ENCODE measurements around the gene RPTOR. TPM values are rescaled to one million over a fixed set of nuclear protein-coding genes. Genes with fewer than 3 reads are reported as not detected.

RPTOR gene
- total RNA-seq, 2 experiments from 2014 or later, result 45.3 to 49.1 TPM

DNA sequence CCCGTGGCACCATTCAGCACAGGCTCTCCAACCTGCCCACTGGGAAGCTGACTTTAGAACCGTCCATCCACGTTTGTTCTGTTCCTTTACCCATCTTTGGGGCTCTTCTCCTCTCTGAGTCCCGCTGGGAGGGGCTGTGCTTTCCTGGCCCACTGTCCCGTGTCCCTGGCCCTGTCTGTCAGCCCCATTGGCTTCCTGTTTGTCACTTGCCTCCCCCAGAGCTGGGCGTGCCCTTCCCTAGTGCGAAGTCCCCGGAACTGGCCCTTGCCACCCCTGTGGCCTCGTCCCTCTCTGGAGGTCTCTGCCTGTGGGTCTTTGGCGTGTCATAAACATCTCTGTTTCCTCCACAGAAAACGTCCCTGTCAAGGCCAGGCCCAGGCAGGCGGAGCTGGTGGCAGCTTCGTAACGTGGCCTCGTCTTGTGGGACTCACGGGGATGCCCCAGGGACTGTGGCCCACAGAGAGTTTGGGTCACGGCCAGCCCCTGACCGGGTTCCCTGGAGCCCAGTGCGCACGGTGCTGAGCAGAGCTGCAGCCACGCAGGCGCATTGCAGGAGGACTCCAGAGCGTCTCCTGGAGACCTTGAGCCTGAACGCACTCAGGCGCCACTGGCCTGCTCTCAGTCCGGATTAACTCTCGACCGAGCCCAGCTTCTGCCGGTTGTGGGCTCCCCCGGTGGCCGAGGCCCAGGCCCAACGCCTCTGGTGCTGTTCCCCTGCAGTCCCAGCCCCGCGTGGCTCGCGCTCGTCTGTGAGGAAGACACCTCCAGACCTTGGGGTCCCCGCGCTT, 454.3 kb downstream of the RPTOR start:
- Mint-ChIP-seq H3K9me3 (no peaks in the 10 kb centered on the region), H3K27ac (no peak overlapping the region), H3K27me3 (peaks cover 13% of the 10 kb centered on the region), H3K36me3 (ENCODE audit: low read depth) (peaks cover 10% of the 10 kb centered on the region), H3K4me3 (no peak overlapping the region), H3K4me1 (ENCODE audit: low read depth) (peaks cover 8% of the 10 kb centered on the region)
- no peak for DNase-seq
- no peak for TF ChIP-seq CTCF (IDR thresholded peaks at IDR 0.05)
- intact Hi-C loops (cut with micrococcal nuclease), result no loop called here
- POLR2A ChIA-PET, result no interaction called here
- no peak for ATAC-seq
- CTCF ChIA-PET, result no interaction called here

DNA sequence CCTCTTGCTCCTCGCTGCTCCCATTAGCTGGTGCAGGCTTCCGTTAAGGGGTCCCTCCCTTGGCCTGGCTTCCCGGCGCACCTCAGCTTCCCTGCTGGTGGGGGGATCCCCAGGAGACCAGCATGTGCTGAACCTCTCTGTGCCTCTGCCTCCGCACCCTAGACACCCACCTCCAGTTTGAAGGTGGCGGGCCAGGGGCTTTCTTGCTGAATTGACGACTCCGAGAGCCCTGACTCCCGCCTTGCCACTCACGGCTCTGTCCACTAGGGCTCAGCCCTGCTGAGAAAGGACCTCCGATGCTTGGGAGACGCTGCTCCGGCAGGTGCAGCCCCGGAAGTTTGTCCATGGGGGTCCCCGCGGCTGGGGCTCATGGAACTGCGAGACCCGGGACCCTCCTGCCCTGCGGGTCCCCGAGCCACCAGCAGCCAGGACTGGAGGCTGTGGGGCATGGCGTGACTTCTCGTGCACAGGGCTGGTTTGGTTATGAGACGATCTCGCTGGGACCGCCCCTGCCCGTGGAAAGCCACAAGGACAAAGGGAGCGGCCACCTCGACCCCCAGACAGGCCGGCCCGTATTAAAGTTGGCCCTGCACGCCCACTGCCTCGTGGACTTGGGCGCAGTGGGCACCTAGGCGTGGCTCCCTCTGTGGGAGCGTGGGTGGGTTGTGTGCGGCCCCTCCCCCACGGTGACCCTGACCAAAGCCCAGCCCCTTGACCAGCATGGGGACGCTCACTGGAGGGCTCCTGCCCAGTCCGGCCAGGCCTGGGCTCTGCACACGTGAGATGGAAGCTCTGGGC, 455.1 kb downstream of the RPTOR start:
- no peak overlapping the region for H3K27ac Mint-ChIP-seq
- H3K4me1 Mint-ChIP-seq (ENCODE audit: low read depth), result peaks cover 8% of the 10 kb centered on the region
- no peak for DNase-seq
- H3K27me3 Mint-ChIP-seq, result peaks cover 17% of the 10 kb centered on the region
- H3K9me3 Mint-ChIP-seq, result no peaks in the 10 kb centered on the region
- CTCF ChIA-PET, result no interaction called here
- POLR2A ChIA-PET, result no interaction called here
- no peak for TF ChIP-seq CTCF (IDR thresholded peaks at IDR 0.05)
- ATAC-seq, result no peak
- peaks cover 10% of the 10 kb centered on the region for H3K36me3 Mint-ChIP-seq (ENCODE audit: low read depth)
- intact Hi-C loops (cut with micrococcal nuclease), result no loop called here
- no peak overlapping the region for H3K4me3 Mint-ChIP-seq

GRCh38 chr17:81000334-81000630, 455.6 kb downstream of the RPTOR start:
- no peak overlapping the region for H3K4me3 Mint-ChIP-seq
- ChIA-PET CTCF (no interaction called here), POLR2A (interaction anchor here (2.6 kb wide), 1 partner anchor 8 kb away, joined by 8 read pairs; the partner anchor contains the start of gene CHMP6)
- H3K27ac Mint-ChIP-seq, result no peak overlapping the region
- ATAC-seq, result no peak
- peaks cover 10% of the 10 kb centered on the region for H3K36me3 Mint-ChIP-seq (ENCODE audit: low read depth)
- intact Hi-C loops (cut with micrococcal nuclease), result no loop called here
- DNase-seq, result no peak
- no peak for TF ChIP-seq CTCF (IDR thresholded peaks at IDR 0.05)
- peaks cover 19% of the 10 kb centered on the region for H3K27me3 Mint-ChIP-seq
- peaks cover 11% of the 10 kb centered on the region for H3K4me1 Mint-ChIP-seq (ENCODE audit: low read depth)
- no peaks in the 10 kb centered on the region for H3K9me3 Mint-ChIP-seq

DNA sequence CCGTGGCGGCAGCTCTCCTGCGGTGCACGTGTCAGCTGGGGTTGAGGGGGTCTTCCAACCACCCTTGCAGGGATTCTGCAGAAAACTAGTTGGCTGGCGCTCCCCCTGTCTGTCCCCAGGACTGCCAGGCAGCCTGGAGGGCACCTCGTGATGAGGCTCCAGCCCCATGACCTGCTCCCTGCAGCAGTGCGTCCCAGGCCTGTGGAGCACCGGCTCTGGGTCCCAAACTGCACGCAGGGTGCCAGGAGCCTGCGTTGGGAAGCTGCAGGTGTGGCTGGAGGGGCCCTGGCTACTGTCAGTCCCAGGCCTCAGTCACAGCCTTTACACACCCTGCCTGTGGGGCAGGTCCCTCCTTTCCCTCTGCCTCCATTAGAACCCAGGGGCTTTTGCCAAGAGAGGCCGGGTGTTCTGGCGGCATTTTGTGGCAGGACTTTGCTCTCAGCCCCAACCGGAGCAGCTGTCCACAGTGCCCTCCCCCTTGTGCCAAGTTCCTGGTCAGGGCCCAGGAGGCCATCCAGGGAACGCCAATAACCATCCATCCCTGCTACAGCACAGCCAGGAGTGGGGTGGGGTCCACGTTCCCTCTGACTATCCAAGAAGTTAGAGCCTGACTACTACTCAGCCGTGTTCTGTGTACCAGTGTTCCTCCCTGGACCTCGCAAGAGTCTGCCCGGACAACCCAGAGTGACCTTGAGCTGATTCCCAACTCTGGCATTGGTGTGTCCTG, 456.2 kb downstream of the RPTOR start:
- CTCF ChIA-PET, result no interaction called here
- Mint-ChIP-seq H3K4me3 (no peak overlapping the region), H3K27me3 (peaks cover 19% of the 10 kb centered on the region), H3K27ac (no peak overlapping the region), H3K36me3 (ENCODE audit: low read depth) (peaks cover 5% of the 10 kb centered on the region), H3K9me3 (no peaks in the 10 kb centered on the region), H3K4me1 (ENCODE audit: low read depth) (peaks cover 11% of the 10 kb centered on the region)
- ATAC-seq, result no peak
- no peak for TF ChIP-seq CTCF (IDR thresholded peaks at IDR 0.05)
- POLR2A ChIA-PET, result interaction anchor here (0.6 to 2.6 kb wide), 2 partner anchors 9 to 15 kb away, joined by 3 to 8 read pairs; partner anchors contain the start of gene CHMP6
- no peak for DNase-seq
- intact Hi-C loops (cut with micrococcal nuclease), result no loop called here

All from activated CD8-positive, alpha-beta T cell treated with anti-CD3 and anti-CD28 coated beads for 36 hours (primary cell).